ENCODE results near the gene HRH2. TPM values are rescaled to one million over a fixed set of nuclear protein-coding genes. Genes with fewer than 3 reads are reported as not detected.

Gene HRH2
- total and polyA plus RNA-seq, 4 donors: 1.8 to 36.1 (median 9.9) TPM

GRCh38 chr5:175653763-175654162 lies 4.1 kb upstream of the HRH2 start:
- 74 to 88% methylated on average over 4 of the region's 4 CpGs for WGBS, 2 donors
- DNase-seq: no peak
- TF ChIP-seq, protein P1, sequence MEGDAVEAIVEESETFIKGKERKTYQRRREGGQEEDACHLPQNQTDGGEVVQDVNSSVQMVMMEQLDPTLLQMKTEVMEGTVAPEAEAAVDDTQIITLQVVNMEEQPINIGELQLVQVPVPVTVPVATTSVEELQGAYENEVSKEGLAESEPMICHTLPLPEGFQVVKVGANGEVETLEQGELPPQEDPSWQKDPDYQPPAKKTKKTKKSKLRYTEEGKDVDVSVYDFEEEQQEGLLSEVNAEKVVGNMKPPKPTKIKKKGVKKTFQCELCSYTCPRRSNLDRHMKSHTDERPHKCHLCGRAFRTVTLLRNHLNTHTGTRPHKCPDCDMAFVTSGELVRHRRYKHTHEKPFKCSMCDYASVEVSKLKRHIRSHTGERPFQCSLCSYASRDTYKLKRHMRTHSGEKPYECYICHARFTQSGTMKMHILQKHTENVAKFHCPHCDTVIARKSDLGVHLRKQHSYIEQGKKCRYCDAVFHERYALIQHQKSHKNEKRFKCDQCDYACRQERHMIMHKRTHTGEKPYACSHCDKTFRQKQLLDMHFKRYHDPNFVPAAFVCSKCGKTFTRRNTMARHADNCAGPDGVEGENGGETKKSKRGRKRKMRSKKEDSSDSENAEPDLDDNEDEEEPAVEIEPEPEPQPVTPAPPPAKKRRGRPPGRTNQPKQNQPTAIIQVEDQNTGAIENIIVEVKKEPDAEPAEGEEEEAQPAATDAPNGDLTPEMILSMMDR (IDR thresholded peaks at IDR 0.05; ENCODE audit: control extremely low read depth, extremely low read depth): no peak
- Histone ChIP-seq H3K9ac (ENCODE audit: insufficient read depth in 1 of 2, low read length in 2 of 2) (no peak overlapping the region), H3K27me3 (ENCODE audit: control insufficient read depth in 3 of 3, insufficient read depth in 3 of 3, low read length in 2 of 3) (peaks cover 0 to 41% (median 26%) of the 10 kb centered on the region in 3 donors), H3K36me3 (ENCODE audit: control insufficient read depth in 4 of 4, insufficient read depth in 4 of 4, low read length in 4 of 4) (no peaks in the 10 kb centered on the region), H3K4me1 (ENCODE audit: control insufficient read depth in 5 of 5, insufficient read depth in 5 of 5, low read length in 5 of 5) (peaks cover 0 to 8% (median 0%) of the 10 kb centered on the region in 5 donors), H3K9me3 (ENCODE audit: control insufficient read depth in 4 of 4, insufficient read depth in 3 of 4, low read length in 3 of 4) (peaks cover 0 to 16% (median 4%) of the 10 kb centered on the region in 4 donors), H3K27ac (ENCODE audit: low read depth in 1 of 2, low read length in 1 of 2) (no peak overlapping the region), H3K4me3 (no peak overlapping the region)
- no peak for ATAC-seq (ENCODE audit: insufficient read depth, low FRiP score)

DNA sequence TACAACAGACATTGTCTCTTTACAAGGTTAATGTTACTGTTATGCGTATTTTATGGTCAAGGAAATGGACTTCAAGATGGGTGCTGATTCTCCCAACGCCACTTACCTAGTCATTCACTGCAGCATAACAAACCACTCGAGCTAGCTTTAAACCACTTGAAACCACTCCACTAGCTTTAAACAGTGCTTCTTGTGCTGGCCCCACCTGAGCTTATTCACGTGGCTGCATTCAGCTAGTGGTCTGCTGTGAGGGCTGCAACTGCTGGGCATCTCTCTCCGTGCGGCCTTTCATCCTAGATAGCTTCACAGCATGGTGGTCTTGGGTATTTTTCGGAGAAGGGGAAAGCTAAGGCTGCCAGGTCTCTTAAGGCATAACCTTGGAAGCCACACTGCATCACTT lies 3.5 kb upstream of the HRH2 start:
- TF ChIP-seq, protein P1 (IDR thresholded peaks at IDR 0.05; ENCODE audit: control extremely low read depth, extremely low read depth): no peak
- 66 to 81% methylated on average over 7 of the region's 7 CpGs for WGBS, 2 donors
- Histone ChIP-seq H3K4me3 (no peak overlapping the region), H3K27me3 (ENCODE audit: control insufficient read depth in 3 of 3, insufficient read depth in 3 of 3, low read length in 2 of 3) (peaks cover 0 to 47% (median 30%) of the 10 kb centered on the region in 3 donors), H3K36me3 (ENCODE audit: control insufficient read depth in 4 of 4, insufficient read depth in 4 of 4, low read length in 4 of 4) (no peaks in the 10 kb centered on the region), H3K4me1 (ENCODE audit: control insufficient read depth in 5 of 5, insufficient read depth in 5 of 5, low read length in 5 of 5) (peaks cover 0 to 8% (median 0%) of the 10 kb centered on the region in 5 donors), H3K27ac (ENCODE audit: low read depth in 1 of 2, low read length in 1 of 2) (no peak overlapping the region), H3K9me3 (ENCODE audit: control insufficient read depth in 4 of 4, insufficient read depth in 3 of 4, low read length in 3 of 4) (peaks cover 0 to 14% (median 4%) of the 10 kb centered on the region in 4 donors), H3K9ac (ENCODE audit: insufficient read depth in 1 of 2, low read length in 2 of 2) (no peak overlapping the region)
- no peak for ATAC-seq (ENCODE audit: insufficient read depth, low FRiP score)
- peak; percentile 36 to 70 (median 41) for DNase-seq

DNA sequence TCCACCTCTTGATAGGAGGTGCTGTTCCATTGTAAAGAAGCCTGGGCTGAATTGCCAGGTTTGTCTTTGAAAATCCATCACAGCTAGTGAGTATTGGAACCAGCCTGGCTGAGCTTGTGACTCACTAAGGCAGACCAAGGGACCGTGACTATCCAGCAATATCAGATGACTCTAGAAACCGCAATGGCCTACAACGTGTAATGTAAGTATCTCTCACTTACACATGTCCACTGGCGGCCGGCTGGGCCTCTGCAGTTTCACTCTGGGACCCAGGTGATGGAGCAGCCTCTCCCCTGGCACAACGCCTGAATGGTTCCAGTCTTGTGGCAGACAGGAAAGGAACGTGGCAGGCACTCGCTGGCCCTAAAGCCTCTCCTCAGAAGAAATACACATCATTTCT lies 3.1 kb upstream of the HRH2 start:
- DNase-seq (no peak), ATAC-seq (ENCODE audit: insufficient read depth, low FRiP score) (no peak)
- TF ChIP-seq, protein P1 (IDR thresholded peaks at IDR 0.05; ENCODE audit: control extremely low read depth, extremely low read depth): no peak
- Histone ChIP-seq H3K9ac (ENCODE audit: insufficient read depth in 1 of 2, low read length in 2 of 2) (no peak overlapping the region), H3K9me3 (ENCODE audit: control insufficient read depth in 4 of 4, insufficient read depth in 3 of 4, low read length in 3 of 4) (peaks cover 0 to 9% (median 3%) of the 10 kb centered on the region in 4 donors), H3K36me3 (ENCODE audit: control insufficient read depth in 4 of 4, insufficient read depth in 4 of 4, low read length in 4 of 4) (no peaks in the 10 kb centered on the region), H3K4me1 (ENCODE audit: control insufficient read depth in 5 of 5, insufficient read depth in 5 of 5, low read length in 5 of 5) (peaks cover 0 to 8% (median 0%) of the 10 kb centered on the region in 5 donors), H3K27me3 (ENCODE audit: control insufficient read depth in 3 of 3, insufficient read depth in 3 of 3, low read length in 2 of 3) (peaks cover 0 to 51% (median 35%) of the 10 kb centered on the region in 3 donors), H3K27ac (ENCODE audit: low read depth in 1 of 2, low read length in 1 of 2) (no peak overlapping the region), H3K4me3 (no peak overlapping the region)
- WGBS, 2 donors: 59 to 74% methylated on average over 8 of the region's 8 CpGs

DNA sequence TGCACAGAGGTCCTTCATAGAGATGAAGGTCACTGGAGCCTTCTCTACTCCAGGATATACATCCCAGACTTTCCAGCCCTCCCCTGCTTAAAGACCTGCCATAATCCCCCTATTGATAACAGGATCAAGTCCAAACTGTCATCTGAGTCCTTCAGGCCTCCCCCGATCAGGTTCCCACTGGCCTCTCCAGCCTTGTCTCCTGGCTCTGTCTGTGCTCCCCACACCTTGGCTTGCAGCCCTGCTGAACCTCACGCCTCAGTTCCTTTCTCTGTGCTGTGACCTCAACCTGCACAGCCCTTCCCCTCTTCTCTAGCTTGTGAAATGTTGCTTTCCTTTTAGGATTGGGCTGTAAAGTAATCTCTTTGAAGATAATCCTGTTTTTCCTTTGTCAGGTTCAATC lies 2.5 kb upstream of the HRH2 start:
- WGBS, 2 donors: 58 to 66% methylated on average over 2 of the region's 2 CpGs

More for the DNA sequence above, 2.5 kb upstream of the HRH2 start:
- TF ChIP-seq, protein P1 (IDR thresholded peaks at IDR 0.05; ENCODE audit: control extremely low read depth, extremely low read depth): no peak
- Histone ChIP-seq H3K4me3 (no peak overlapping the region), H3K27me3 (ENCODE audit: control insufficient read depth in 3 of 3, insufficient read depth in 3 of 3, low read length in 2 of 3) (peaks cover 0 to 51% (median 41%) of the 10 kb centered on the region in 3 donors), H3K27ac (ENCODE audit: low read depth in 1 of 2, low read length in 1 of 2) (no peak overlapping the region), H3K9me3 (ENCODE audit: control insufficient read depth in 4 of 4, insufficient read depth in 3 of 4, low read length in 3 of 4) (peaks cover 0 to 6% (median 1%) of the 10 kb centered on the region in 4 donors), H3K36me3 (ENCODE audit: control insufficient read depth in 4 of 4, insufficient read depth in 4 of 4, low read length in 4 of 4) (no peaks in the 10 kb centered on the region), H3K4me1 (ENCODE audit: control insufficient read depth in 5 of 5, insufficient read depth in 5 of 5, low read length in 5 of 5) (peaks cover 0 to 8% (median 0%) of the 10 kb centered on the region in 5 donors), H3K9ac (ENCODE audit: insufficient read depth in 1 of 2, low read length in 2 of 2) (no peak overlapping the region)
- no peak for DNase-seq
- ATAC-seq (ENCODE audit: insufficient read depth, low FRiP score): no peak
